ENCODE data around the gene THRSP. TPM values are rescaled to one million over a fixed set of nuclear protein-coding genes. Genes with fewer than 3 reads are reported as not detected.

The THRSP gene
- total RNA-seq, 4 donors from 2014 or later, result not detected

DNA sequence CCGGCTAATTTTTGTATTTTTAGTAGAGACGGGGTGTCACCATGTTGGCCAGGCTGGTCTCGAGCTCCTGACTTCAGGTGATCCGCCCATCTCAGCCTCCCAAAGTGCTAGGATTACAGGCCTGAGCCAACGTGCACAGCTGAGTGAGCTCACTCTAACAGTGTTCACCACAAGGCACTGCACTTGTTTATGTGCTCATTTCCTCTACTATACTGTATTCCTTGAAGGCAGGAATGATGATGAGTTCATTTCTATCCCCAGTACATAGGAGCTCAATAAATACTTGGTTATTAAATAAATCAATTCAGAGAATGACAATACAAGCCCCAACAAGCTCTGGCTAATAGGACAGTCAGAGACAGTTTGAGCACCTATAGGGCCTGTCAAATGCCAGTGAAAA is 46.7 kb downstream of the THRSP start:
- intact Hi-C loops (cut with DNase I; ENCODE audit: low total_unique reads) (no loop called here), in situ Hi-C loops (cut with MboI; ENCODE audit: low pct_ligation_motif_present in 1 of 4, low pct_unique_long_range_greater_than_20kb in 1 of 4, low sequenced_read_pairs in 3 of 4) (no loop called here)
- H3K4me3 ChIP-seq, result no peak overlapping the region
- no peaks in the 10 kb centered on the region for H3K27me3 ChIP-seq
- no peak for DNase-seq
- no peaks in the 10 kb centered on the region for H3K4me1 ChIP-seq
- peaks cover 0 to 4% (median 0%) of the 10 kb centered on the region in 4 donors for H3K36me3 ChIP-seq
- H3K9me3 ChIP-seq, result no peaks in the 10 kb centered on the region
- H3K27ac ChIP-seq, result no peak overlapping the region
- WGBS, 2 donors (ENCODE audit: low coverage in 1 of 2), result 92% methylated on average over 5 of the region's 5 CpGs; no CpG with 5 or more reads in 1 of the 2 donors
- TF ChIP-seq EP300 (IDR thresholded peaks at IDR 0.05; ENCODE audit: low read depth), result no peak
- no peak for TF ChIP-seq POLR2AphosphoS5 (IDR thresholded peaks at IDR 0.05)
- no peak for TF ChIP-seq POLR2A (IDR thresholded peaks at IDR 0.05)
- TF ChIP-seq CTCF (IDR thresholded peaks at IDR 0.05), result no peak

DNA sequence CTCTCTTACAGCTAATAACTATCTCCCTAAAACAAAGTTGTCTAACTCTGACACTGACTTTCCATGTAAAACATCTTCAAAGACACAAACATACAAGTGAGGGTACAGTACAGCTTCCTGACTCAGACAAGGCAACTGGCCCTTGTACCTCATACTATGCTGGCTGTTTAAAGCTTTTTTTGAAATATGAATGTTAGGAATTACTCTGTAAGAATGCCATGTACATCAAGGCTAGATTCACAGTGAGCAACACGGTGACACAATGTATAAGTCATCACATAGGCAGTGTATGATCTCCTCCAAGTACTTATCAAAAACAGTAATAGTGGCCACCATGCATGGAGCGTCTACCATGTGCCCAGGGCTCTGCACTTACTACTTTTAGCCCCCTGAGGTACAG is 47.2 kb downstream of the THRSP start:
- intact Hi-C loops (cut with DNase I; ENCODE audit: low total_unique reads), result no loop called here
- DNase-seq, result no peak
- H3K27ac ChIP-seq, result no peak overlapping the region
- H3K4me3 ChIP-seq, result no peak overlapping the region
- H3K36me3 ChIP-seq, result peaks cover 0 to 4% (median 0%) of the 10 kb centered on the region in 4 donors
- 100% methylated on average over 2 of the region's 2 CpGs; no CpG with 5 or more reads in 1 of the 2 donors for WGBS, 2 donors (ENCODE audit: low coverage in 1 of 2)
- TF ChIP-seq CTCF (IDR thresholded peaks at IDR 0.05) (no peak), EP300 (IDR thresholded peaks at IDR 0.05; ENCODE audit: low read depth) (no peak), POLR2AphosphoS5 (IDR thresholded peaks at IDR 0.05) (no peak), POLR2A (IDR thresholded peaks at IDR 0.05) (no peak)
- no peaks in the 10 kb centered on the region for H3K4me1 ChIP-seq
- H3K27me3 ChIP-seq, result no peaks in the 10 kb centered on the region
- no peaks in the 10 kb centered on the region for H3K9me3 ChIP-seq
- in situ Hi-C loops (cut with MboI; ENCODE audit: low pct_ligation_motif_present in 1 of 4, low pct_unique_long_range_greater_than_20kb in 1 of 4, low sequenced_read_pairs in 3 of 4), result no loop called here

- Histone ChIP-seq H3K4me1 (no peaks in the 10 kb centered on the region), H3K27ac (no peak overlapping the region), H3K9me3 (no peaks in the 10 kb centered on the region), H3K4me3 (no peak overlapping the region), H3K27me3 (no peaks in the 10 kb centered on the region), H3K36me3 (peaks cover 0 to 4% (median 0%) of the 10 kb centered on the region in 4 donors)
- no peak for DNase-seq
- in situ Hi-C loops (cut with MboI; ENCODE audit: low pct_ligation_motif_present in 1 of 4, low pct_unique_long_range_greater_than_20kb in 1 of 4, low sequenced_read_pairs in 3 of 4) (no loop called here), intact Hi-C loops (cut with DNase I; ENCODE audit: low total_unique reads) (no loop called here)
- WGBS, 2 donors (ENCODE audit: low coverage in 1 of 2), result 70 to 93% methylated on average over 2 of the region's 2 CpGs
- TF ChIP-seq CTCF (IDR thresholded peaks at IDR 0.05), result no peak
- TF ChIP-seq POLR2A (IDR thresholded peaks at IDR 0.05), result no peak
- TF ChIP-seq POLR2AphosphoS5 (IDR thresholded peaks at IDR 0.05), result no peak
- TF ChIP-seq EP300 (IDR thresholded peaks at IDR 0.05; ENCODE audit: low read depth), result no peak
These were observed 47.6 kb downstream of the THRSP start for GRCh38 chr11:78111298-78111697.

GRCh38 chr11:78112582-78113275 is 49.1 kb downstream of the THRSP start:
- no peak overlapping the region for H3K27ac ChIP-seq
- H3K4me1 ChIP-seq, result no peaks in the 10 kb centered on the region
- no peaks in the 10 kb centered on the region for H3K9me3 ChIP-seq
- 75 to 89% methylated on average over 6 of the region's 6 CpGs for WGBS, 2 donors (ENCODE audit: low coverage in 1 of 2)
- no peak for DNase-seq
- H3K36me3 ChIP-seq, result peaks cover 0 to 4% (median 0%) of the 10 kb centered on the region in 4 donors
- intact Hi-C loops (cut with DNase I; ENCODE audit: low total_unique reads) (no loop called here), in situ Hi-C loops (cut with MboI; ENCODE audit: low pct_ligation_motif_present in 1 of 4, low pct_unique_long_range_greater_than_20kb in 1 of 4, low sequenced_read_pairs in 3 of 4) (no loop called here)
- no peak overlapping the region for H3K4me3 ChIP-seq
- TF ChIP-seq POLR2AphosphoS5 (IDR thresholded peaks at IDR 0.05) (no peak), EP300 (IDR thresholded peaks at IDR 0.05; ENCODE audit: low read depth) (no peak), POLR2A (IDR thresholded peaks at IDR 0.05) (no peak), CTCF (IDR thresholded peaks at IDR 0.05) (no peak)
- no peaks in the 10 kb centered on the region for H3K27me3 ChIP-seq

Other genes with a start within 250 kb of the THRSP start
- gene RSF1, start 243.1 kb upstream of the THRSP start, total RNA-seq, result 10 to 100 TPM; 45.6 to 72.8 (median 58.1) TPM
- gene AAMDC, start 242.7 kb upstream of the THRSP start, total RNA-seq, result 10 to 100 TPM in 2 of 4 donors, not detected in 2; 14.4 to 30.7 TPM
- 10 to 100 TPM in 3 of 4 donors, 1 to 10 TPM in 1; 3.8 to 45.9 (median 31.5) TPM for gene INTS4, start 69.2 kb upstream of the THRSP start, total RNA-seq
- gene KCTD14, start 40.6 kb upstream of the THRSP start, total RNA-seq, result 1 to 10 TPM; 1.2 to 8.6 (median 5.1) TPM
- gene NDUFC2, start 16.0 kb downstream of the THRSP start, total RNA-seq, result 100 to 1,000 TPM in 2 of 4 donors, 10 to 100 TPM in 1, 1 to 10 TPM in 1; 6.0 to 123 (median 68.4) TPM
- gene ALG8, start 75.8 kb downstream of the THRSP start, total RNA-seq, result 10 to 100 TPM in 3 of 4 donors, 1 to 10 TPM in 1; 4.9 to 28.9 (median 14.5) TPM
- gene KCTD21, start 124.8 kb downstream of the THRSP start, total RNA-seq, result 10 to 100 TPM; 10.9 to 55.0 (median 29.2) TPM
- 10 to 100 TPM in 2 of 4 donors, 1 to 10 TPM in 2; 7.4 to 17.2 (median 10.9) TPM for gene USP35, start 125.1 kb downstream of the THRSP start, total RNA-seq